CD14-positive monocyte (primary cell): ENCODE measurements around the gene C7. TPM values are rescaled to one million over a fixed set of nuclear protein-coding genes. Genes with fewer than 3 reads are reported as not detected.

Source experiments
- DNase-seq, 3 donors: peaks; one replicate each; pipeline ENCODE4 v3.0.0-alpha.2; 2011 to 2022
- H2AFZ ChIP-seq: 2 replicates; pipeline ENCODE4 v1.6.0; 2012; ENCODE audit warnings: mild to moderate bottlenecking, low read depth, low read length, inconsistent platforms; ENCODE audit not compliant: insufficient read depth, poor library complexity, severe bottlenecking
- H3K27ac ChIP-seq, 2 donors: 1 replicate in 1 of 2; 2 replicates in 1 of 2; pipeline ENCODE4 v1.5.1; 2012 to 2013; ENCODE audit warnings: low read length in 2 of 2, control low read depth in 1 of 2, inconsistent platforms in 1 of 2, low read depth in 1 of 2, mild to moderate bottlenecking in 1 of 2
- H3K27me3 ChIP-seq, 2 donors: one replicate each; pipeline versions ENCODE4 v1.6.0 to v1.6.1; 2011 to 2013; ENCODE audit warnings: low read length in 2 of 2; ENCODE audit not compliant: control insufficient read depth in 2 of 2, insufficient read depth in 2 of 2
- H3K36me3 ChIP-seq, 2 donors: replicated peaks in 1 of 2; 1 replicate in 1 of 2; 2 replicates in 1 of 2; pipeline versions ENCODE4 v1.5.1 to v1.6.1; 2012 to 2013; ENCODE audit warnings: low read length in 2 of 2, control low read depth in 1 of 2, inconsistent platforms in 1 of 2, mild to moderate bottlenecking in 1 of 2; ENCODE audit not compliant: insufficient read depth in 2 of 2, control insufficient read depth in 1 of 2
- H3K4me1 ChIP-seq, 2 donors: 1 replicate in 1 of 2; 2 replicates in 1 of 2; pipeline versions ENCODE4 v1.5.1 to v1.6.1; 2012 to 2013; ENCODE audit warnings: low read length in 2 of 2, control low read depth in 1 of 2, inconsistent platforms in 1 of 2, mild to moderate bottlenecking in 1 of 2, moderate library complexity in 1 of 2; ENCODE audit not compliant: insufficient read depth in 2 of 2, control insufficient read depth in 1 of 2
- H3K4me2 ChIP-seq: replicated peaks from 2 replicates; pipeline ENCODE3; 2012; ENCODE audit warnings: low read length, moderate library complexity, mild to moderate bottlenecking; ENCODE audit not compliant: poor library complexity, severe bottlenecking; ENCODE audit errors: extremely low read depth
- H3K4me3 ChIP-seq, 3 experiments: fragments of 200-600 bp in 1 of 3; sonication (generic) in 1 of 3; replicated peaks in 1 of 3; 1 replicate in 2 of 3; 2 replicates in 1 of 3; pipeline ENCODE4 v1.5.1; 2011 to 2013; ENCODE audit warnings: low read length in 3 of 3, mild to moderate bottlenecking in 3 of 3, control low read depth in 2 of 3, low read depth in 2 of 3, inconsistent platforms in 1 of 3, moderate library complexity in 1 of 3
- H3K79me2 ChIP-seq: 2 replicates; pipeline ENCODE4 v1.6.0; 2012; ENCODE audit warnings: mild to moderate bottlenecking, control low read depth, inconsistent platforms, low read length, moderate library complexity; ENCODE audit not compliant: insufficient read depth
- H3K9ac ChIP-seq: 2 replicates; pipeline ENCODE4 v1.6.0; 2017; ENCODE audit warnings: low read length, mild to moderate bottlenecking; ENCODE audit not compliant: insufficient read depth, poor library complexity, severe bottlenecking
- H3K9me3 ChIP-seq, 2 donors: replicated peaks in 1 of 2; 1 replicate in 1 of 2; 2 replicates in 1 of 2; pipeline versions ENCODE4 v1.5.1 to v1.6.1; 2012 to 2013; ENCODE audit warnings: low read length in 2 of 2, control low read depth in 1 of 2; ENCODE audit not compliant: control insufficient read depth in 1 of 2, insufficient read depth in 1 of 2
- H4K20me1 ChIP-seq: 2 replicates; pipeline ENCODE4 v1.6.0; 2012; ENCODE audit warnings: mild to moderate bottlenecking, low read length, control low read depth, moderate library complexity; ENCODE audit not compliant: insufficient read depth
- H3K27ac Mint-ChIP-seq, 7 donors: one replicate each; pipeline ENCODE4 v1.8.0; 2020; ENCODE audit warnings: mild to moderate bottlenecking in 7 of 7, mixed read lengths in 7 of 7, moderate library complexity in 6 of 7, inconsistent platforms in 2 of 7
- H3K27me3 Mint-ChIP-seq, 3 donors: one replicate each; pipeline ENCODE4 v1.8.0; 2021 to 2022; ENCODE audit warnings: low read depth in 3 of 3, mild to moderate bottlenecking in 3 of 3, mixed read lengths in 3 of 3, moderate library complexity in 3 of 3, inconsistent platforms in 1 of 3
- H3K36me3 Mint-ChIP-seq, 2 donors: one replicate each; pipeline ENCODE4 v1.8.0; 2020; ENCODE audit warnings: mixed read lengths in 2 of 2, inconsistent platforms in 1 of 2, mild to moderate bottlenecking in 1 of 2
- H3K4me1 Mint-ChIP-seq: one replicate; pipeline ENCODE4 v1.8.0; 2020; ENCODE audit warnings: mild to moderate bottlenecking, mixed read lengths
- H3K4me3 Mint-ChIP-seq, 2 donors: one replicate each; pipeline ENCODE4 v1.8.0; 2020; ENCODE audit warnings: mild to moderate bottlenecking in 2 of 2, mixed read lengths in 2 of 2, moderate library complexity in 1 of 2
- H3K9me3 Mint-ChIP-seq, 7 donors: one replicate each; pipeline ENCODE4 v1.8.0; 2020 to 2022; ENCODE audit warnings: mixed read lengths in 7 of 7, mild to moderate bottlenecking in 6 of 7, moderate library complexity in 6 of 7, inconsistent platforms in 2 of 7
- CTCF ChIP-seq: fragments of 200-600 bp; IDR thresholded peaks from one replicate; pipeline ENCODE4 v1.8.0; 2022; ENCODE audit warnings: antibody characterized with exemption, mild to moderate bottlenecking
- WGBS: methylation state at CpG from one replicate; pipeline ENCODE4 v1.1.5; 2013; ENCODE audit warnings: missing lambda C conversion rate; ENCODE audit not compliant: insufficient coverage; 5-methylcytosine and 5-hydroxymethylcytosine counted together
- intact Hi-C, 2 donors: fragments of 100-400 bp; cut with micrococcal nuclease; formaldehyde crosslinking; loops; one replicate each; pipeline versions ENCODE4 v1.15.0 to v1.15.1; 2023
- polyA plus RNA-seq, 3 donors: library from polyadenylated mRNA; depleted of rRNA in 1 of 3; unstranded in 2 of 3; stranded (reverse) in 1 of 3; fragments of 300-500 nt in 2 of 3; fragments of >200 nt in 1 of 3; fragmentation: Illumina TruSeq in 2 of 3; gene quantifications; 1 replicate in 2 of 3; 2 replicates in 1 of 3; pipeline ENCODE4 v1.2.3, GENCODE V29; 2012 to 2021

The C7 gene
- polyA plus RNA-seq, 3 donors: 0.12 TPM; not detected in 2

GRCh38 chr5:40904205-40904993 lies 4.9 kb upstream of the C7 start:
- H3K79me2 ChIP-seq: no peaks in the 10 kb centered on the region
- 100% methylated on average over 3 of the region's 7 CpGs for WGBS
- H3K4me1 ChIP-seq: no peaks in the 10 kb centered on the region
- intact Hi-C loops: no loop called here
- H3K4me3 Mint-ChIP-seq: no peak overlapping the region
- DNase-seq: peak in 1 of 3 donors; percentile 3
- peak overlapping the region in 1 of 7 donors; percentile 60 for H3K27ac Mint-ChIP-seq
- H2AFZ ChIP-seq: no peak overlapping the region
- no peaks in the 10 kb centered on the region for H4K20me1 ChIP-seq
- no peak overlapping the region for H3K4me2 ChIP-seq
- peaks cover 3 to 6% (median 5%) of the 10 kb centered on the region in 3 donors for H3K27me3 Mint-ChIP-seq
- no peaks in the 10 kb centered on the region for H3K4me1 Mint-ChIP-seq
- H3K9me3 Mint-ChIP-seq: peaks cover 0 to 2% (median 0%) of the 10 kb centered on the region in 7 donors
- no peak overlapping the region for H3K9ac ChIP-seq
- no peak overlapping the region for H3K27ac ChIP-seq
- H3K27me3 ChIP-seq: peaks cover 1 to 2% of the 10 kb centered on the region in 2 donors
- TF ChIP-seq CTCF: peak; percentile 64
- no peaks in the 10 kb centered on the region for H3K9me3 ChIP-seq
- H3K4me3 ChIP-seq: no peak overlapping the region
- no peaks in the 10 kb centered on the region for H3K36me3 Mint-ChIP-seq
- no peaks in the 10 kb centered on the region for H3K36me3 ChIP-seq

DNA sequence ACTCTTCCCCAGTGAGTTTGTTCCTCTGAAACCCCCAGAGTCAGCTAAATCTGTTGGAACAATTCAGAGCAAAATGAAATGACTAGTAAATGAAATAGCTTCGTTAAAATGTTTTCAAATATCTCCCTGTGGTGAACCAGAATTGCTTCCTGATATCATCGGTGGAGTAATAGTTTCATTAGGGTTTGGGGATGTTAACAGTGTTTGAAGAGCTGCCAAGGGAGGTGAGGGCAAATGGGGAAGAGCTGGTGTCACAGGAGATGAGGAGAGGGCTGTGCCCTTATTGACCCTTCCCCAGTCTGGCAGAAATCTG lies 4.3 kb upstream of the C7 start:
- H3K36me3 ChIP-seq: no peaks in the 10 kb centered on the region
- intact Hi-C loops: no loop called here
- no peak for TF ChIP-seq CTCF
- Mint-ChIP-seq H3K27ac (no peak overlapping the region), H3K27me3 (peaks cover 5 to 11% (median 6%) of the 10 kb centered on the region in 3 donors), H3K36me3 (no peaks in the 10 kb centered on the region), H3K9me3 (no peaks in the 10 kb centered on the region), H3K4me3 (no peak overlapping the region), H3K4me1 (no peaks in the 10 kb centered on the region)
- no peak overlapping the region for H3K9ac ChIP-seq
- no peak overlapping the region for H3K27ac ChIP-seq
- no peak overlapping the region for H2AFZ ChIP-seq
- no peak overlapping the region for H3K4me2 ChIP-seq
- H4K20me1 ChIP-seq: no peaks in the 10 kb centered on the region
- H3K4me3 ChIP-seq: no peak overlapping the region
- H3K27me3 ChIP-seq: peaks cover 2 to 4% of the 10 kb centered on the region in 2 donors
- 8% methylated on average over 2 of the region's 2 CpGs for WGBS
- H3K4me1 ChIP-seq: no peaks in the 10 kb centered on the region
- no peaks in the 10 kb centered on the region for H3K79me2 ChIP-seq
- DNase-seq: no peak
- H3K9me3 ChIP-seq: no peaks in the 10 kb centered on the region
